PC-3 (cell line): ENCODE results near the gene SPATA6L. TPM values are rescaled to one million over a fixed set of nuclear protein-coding genes. Genes with fewer than 3 reads are reported as not detected.

Experiments used
- ATAC-seq: fragments of 200-7000 bp; cut with Tn5 transposase; 2 replicates; pipeline ENCODE4 v1.9.1; 2020; ENCODE audit warnings: mild to moderate bottlenecking, moderate library complexity
- BruUV-seq: library from RNA; stranded (reverse); fragments of 400-500 nt; replicated peaks from 2 replicates; lab custom pipeline; 2021; lab: Mats Ljungman, UMichigan
- CTCF ChIA-PET: fragments of 300-600 bp; sonication (Branson Sonifier 250); formaldehyde crosslinking; loops from one replicate; lab custom pipeline; 2022; ENCODE audit warnings: antibody characterized with exemption; lab: Charles Lee
- POLR2A ChIA-PET: fragments of 300-600 bp; sonication (Branson Sonifier 250); formaldehyde crosslinking; loops from one replicate; lab custom pipeline; 2022; ENCODE audit warnings: antibody characterized with exemption; ENCODE audit not compliant: unreplicated experiment; lab: Charles Lee
- DNase-seq: peaks from one replicate; pipeline ENCODE4 v3.0.0-alpha.2; 2015
- H2AFZ ChIP-seq: fragments of 300-600 bp; sonication (generic); 2 replicates; pipeline ENCODE4 v1.6.0; 2016; ENCODE audit warnings: antibody characterized with exemption, low read length
- H3F3A ChIP-seq: fragments of 300-600 bp; sonication (generic); one replicate; pipeline ENCODE4 v1.6.0; 2017; ENCODE audit warnings: antibody characterized with exemption, low read length, control low read depth, mild to moderate bottlenecking; ENCODE audit not compliant: unreplicated experiment
- H3K27ac ChIP-seq: fragments of 300-600 bp; sonication (generic); 2 replicates; pipeline ENCODE4 v1.5.1; 2016; ENCODE audit warnings: mild to moderate bottlenecking, low read length
- H3K27me3 ChIP-seq: fragments of 300-600 bp; sonication (generic); 2 replicates; pipeline ENCODE4 v1.6.1; 2016; ENCODE audit warnings: low read length, mixed read lengths
- H3K36me3 ChIP-seq: fragments of 300-600 bp; sonication (generic); 2 replicates; pipeline ENCODE4 v1.6.1; 2016; ENCODE audit warnings: low read depth, mixed run types, low read length, mixed read lengths
- H3K4me1 ChIP-seq: fragments of 300-600 bp; sonication (generic); 2 replicates; pipeline ENCODE4 v1.5.1; 2016; ENCODE audit warnings: low read length; ENCODE audit not compliant: insufficient read depth
- H3K4me2 ChIP-seq: fragments of 300-600 bp; sonication (generic); 2 replicates; pipeline ENCODE4 v1.6.0; 2016; ENCODE audit warnings: low read length
- H3K4me3 ChIP-seq: fragments of 300-600 bp; sonication (generic); 2 replicates; pipeline ENCODE4 v1.5.1; 2016; ENCODE audit warnings: mild to moderate bottlenecking, low read length, mixed read lengths
- H3K79me2 ChIP-seq: fragments of 300-600 bp; sonication (generic); 2 replicates; pipeline ENCODE4 v1.6.1; 2017; ENCODE audit warnings: low read length, mixed read lengths
- H3K9ac ChIP-seq: fragments of 300-600 bp; sonication (generic); 2 replicates; pipeline ENCODE4 v1.6.0; 2016; ENCODE audit warnings: mild to moderate bottlenecking, low read length
- H3K9me2 ChIP-seq: fragments of 300-600 bp; sonication (generic); replicated peaks from 2 replicates; pipeline ENCODE4 v1.6.1; 2016; ENCODE audit warnings: mixed run types, low read length, mixed read lengths
- H3K9me3 ChIP-seq: fragments of 300-600 bp; sonication (generic); 2 replicates; pipeline ENCODE4 v1.6.1; 2016; ENCODE audit warnings: low read length, mixed read lengths
- H4K20me1 ChIP-seq: fragments of 300-600 bp; sonication (generic); 2 replicates; pipeline ENCODE4 v1.6.1; 2016; ENCODE audit warnings: low read length, mixed read lengths
- CTCF ChIP-seq: fragments of 300-600 bp; sonication (generic); conservative IDR thresholded peaks from 2 replicates; pipeline ENCODE4 v1.5.1; 2017; ENCODE audit warnings: antibody characterized with exemption, low read depth, mild to moderate bottlenecking, low read length
- EZH2 ChIP-seq: fragments of 300-600 bp; sonication (generic); IDR thresholded peaks from one replicate; pipeline ENCODE4 v1.6.1; 2017; ENCODE audit warnings: antibody characterized with exemption, mild to moderate bottlenecking, low read length; ENCODE audit not compliant: unreplicated experiment
- EZH2phosphoT487 ChIP-seq: fragments of 300-600 bp; sonication (generic); IDR thresholded peaks from 2 replicates; pipeline ENCODE4 v1.6.1; 2018; ENCODE audit warnings: mild to moderate bottlenecking, antibody characterized with exemption, low read length, borderline replicate concordance
- intact Hi-C: fragments of 100-400 bp; cut with micrococcal nuclease; formaldehyde crosslinking; loops from 2 replicates; pipeline ENCODE4 v1.9.0; 2023
- total RNA-seq: library from RNA; depleted of rRNA; stranded (reverse); fragments of >200 nt; gene quantifications from 2 replicates; pipeline ENCODE4 v1.2.3, GENCODE V29; 2014

The SPATA6L gene
- total RNA-seq, 1 experiment from 2014 or later = not detected

- intact Hi-C loops = no loop called here
- no peak overlapping the region for H3K4me2 ChIP-seq
- H3K27me3 ChIP-seq = no peaks in the 10 kb centered on the region
- no peak for DNase-seq
- H3K9ac ChIP-seq = no peak overlapping the region
- peaks cover 10% of the 10 kb centered on the region; the same call in 1 of the 2 replicates for H3K4me1 ChIP-seq
- H3F3A ChIP-seq = no peaks in the 10 kb centered on the region
- H3K9me2 ChIP-seq = no peaks in the 10 kb centered on the region
- no peak for ATAC-seq
- H2AFZ ChIP-seq = no peak overlapping the region
- no peaks in the 10 kb centered on the region for H3K79me2 ChIP-seq
- H4K20me1 ChIP-seq = no peaks in the 10 kb centered on the region
- H3K9me3 ChIP-seq = no peaks in the 10 kb centered on the region
- BruUV-seq = no TSS peak
- ChIA-PET CTCF (no interaction called here), POLR2A (no interaction called here)
- peaks cover 18% of the 10 kb centered on the region for H3K36me3 ChIP-seq
- TF ChIP-seq EZH2 (no peak), EZH2phosphoT487 (no peak), CTCF (no peak)
- no peak overlapping the region for H3K4me3 ChIP-seq
- H3K27ac ChIP-seq = no peak overlapping the region
These were observed 34.7 kb upstream of the SPATA6L start for GRCh38 chr9:4700932-4701331.

GRCh38 chr9:4700091-4700490 lies 33.8 kb upstream of the SPATA6L start:
- no peak overlapping the region for H3K27ac ChIP-seq
- no peaks in the 10 kb centered on the region for H3K27me3 ChIP-seq
- H3K9me3 ChIP-seq = no peaks in the 10 kb centered on the region
- H3K4me1 ChIP-seq = peaks cover 10% of the 10 kb centered on the region; the same call in 1 of the 2 replicates
- no peak overlapping the region for H2AFZ ChIP-seq
- H3K4me3 ChIP-seq = no peak overlapping the region
- DNase-seq (peak; percentile 28), ATAC-seq (peak; percentile 46; the same call in 1 of the 2 replicates)
- no peaks in the 10 kb centered on the region for H4K20me1 ChIP-seq
- no peaks in the 10 kb centered on the region for H3F3A ChIP-seq
- ChIA-PET CTCF (no interaction called here), POLR2A (no interaction called here)
- no peak overlapping the region for H3K4me2 ChIP-seq
- H3K36me3 ChIP-seq = peaks cover 18% of the 10 kb centered on the region
- no TSS peak for BruUV-seq
- H3K79me2 ChIP-seq = no peaks in the 10 kb centered on the region
- no peak for TF ChIP-seq EZH2phosphoT487
- no peak for TF ChIP-seq EZH2
- no peak for TF ChIP-seq CTCF
- H3K9me2 ChIP-seq = no peaks in the 10 kb centered on the region
- no peak overlapping the region for H3K9ac ChIP-seq
- intact Hi-C loops = no loop called here

- no peak overlapping the region for H2AFZ ChIP-seq
- no peak overlapping the region for H3K4me3 ChIP-seq
- ATAC-seq (no peak), DNase-seq (no peak)
- no peak overlapping the region for H3K9ac ChIP-seq
- H3K27me3 ChIP-seq = no peaks in the 10 kb centered on the region
- no peaks in the 10 kb centered on the region for H3K79me2 ChIP-seq
- no peaks in the 10 kb centered on the region for H3K9me2 ChIP-seq
- no peaks in the 10 kb centered on the region for H3K4me1 ChIP-seq
- BruUV-seq = no TSS peak
- H3K27ac ChIP-seq = no peak overlapping the region
- intact Hi-C loops = no loop called here
- no peak overlapping the region for H3K4me2 ChIP-seq
- no peaks in the 10 kb centered on the region for H3K9me3 ChIP-seq
- CTCF ChIA-PET = no interaction called here
- no peaks in the 10 kb centered on the region for H3F3A ChIP-seq
- H3K36me3 ChIP-seq = no peaks in the 10 kb centered on the region; the same call in 1 of the 2 replicates
- no peaks in the 10 kb centered on the region for H4K20me1 ChIP-seq
- TF ChIP-seq EZH2 (no peak), CTCF (no peak), EZH2phosphoT487 (no peak)
- POLR2A ChIA-PET = no interaction called here
These were observed 25.5 kb upstream of the SPATA6L start for GRCh38 chr9:4691795-4692194.
